Stimulated activated CD8-positive, alpha-beta memory T cell treated with anti-CD3 and anti-CD28 coated beads, Interleukin-4, amount 100 ng/mL, for 24 hours (primary cell): ENCODE data around the gene YJEFN3.
A peak's percentile ranks its signal among the peaks of the same experiment; 100 is the strongest.

Source experiments
- DNase-seq: peaks from one replicate; pipeline ENCODE4 v3.0.0-alpha.2; 2020; ENCODE audit warnings: low read depth

Gene YJEFN3

DNA sequence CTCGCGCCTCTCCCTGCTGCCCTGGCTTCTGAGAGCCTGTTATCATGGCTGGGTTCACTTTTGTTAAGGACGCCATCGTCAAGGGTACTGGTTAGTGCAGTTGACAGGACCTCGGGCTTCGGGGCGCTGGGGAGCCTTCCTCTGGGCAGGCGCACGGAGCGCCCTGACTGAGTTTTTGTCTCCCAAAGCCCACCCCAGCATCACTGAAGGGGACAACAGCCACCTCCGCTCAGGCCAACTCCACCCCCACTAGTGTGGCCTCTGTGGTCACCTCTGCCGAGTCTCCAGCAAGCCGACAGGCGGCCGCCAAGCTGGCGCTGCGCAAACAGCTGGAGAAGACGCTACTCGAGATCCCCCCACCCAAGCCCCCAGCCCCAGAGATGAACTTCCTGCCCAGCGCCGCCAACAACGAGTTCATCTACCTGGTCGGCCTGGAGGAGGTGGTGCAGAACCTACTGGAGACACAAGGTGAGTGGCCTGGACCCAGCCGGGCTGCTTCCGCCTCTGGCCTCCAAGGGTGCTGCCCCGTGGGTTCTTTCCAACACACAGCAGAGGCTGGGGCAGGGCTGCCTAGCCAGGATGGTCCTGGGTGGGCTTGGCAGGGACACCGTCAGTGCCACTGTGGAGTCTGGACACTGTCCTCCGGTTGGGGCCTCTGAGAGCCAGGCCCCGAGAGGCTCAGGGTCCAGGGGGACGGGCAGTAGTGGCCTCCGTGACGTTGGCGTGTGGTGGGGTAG is 30.3 kb upstream of the YJEFN3 start:
- no peak for DNase-seq

DNA sequence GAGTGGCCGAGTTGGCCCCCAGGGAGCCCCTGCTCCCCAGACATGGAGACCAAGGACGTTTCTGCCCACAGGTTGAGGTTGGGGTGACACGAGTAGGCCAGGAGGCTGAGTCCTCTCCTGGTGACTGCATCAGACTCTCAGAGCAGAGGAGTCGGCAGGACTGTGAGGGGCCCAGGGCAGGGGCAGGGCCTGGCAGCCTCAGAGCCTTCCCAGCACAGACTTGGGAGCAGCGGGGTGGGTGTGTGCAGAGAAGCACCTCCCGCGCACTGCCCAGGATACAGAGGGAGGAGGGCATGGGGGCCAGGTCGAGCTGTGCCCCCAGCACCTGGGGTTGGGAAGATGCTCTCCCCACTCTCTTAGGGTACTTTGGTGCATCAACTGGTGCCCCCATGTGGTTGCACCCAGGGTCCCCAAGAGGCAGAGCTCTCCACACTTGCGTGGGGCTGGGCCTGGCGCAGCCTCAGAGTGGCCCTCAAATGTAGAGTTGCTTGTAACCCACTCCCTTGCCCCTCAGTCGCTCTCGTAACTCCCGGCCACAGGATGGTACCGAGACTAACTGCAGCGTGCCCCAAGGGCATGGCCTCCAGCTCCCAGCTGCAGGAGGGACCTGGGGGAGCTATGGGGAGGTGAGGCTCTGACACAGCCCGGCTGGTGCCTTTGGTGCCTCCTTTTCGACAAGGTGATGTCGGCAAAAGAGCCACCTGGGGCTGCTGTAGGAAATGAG is 29.3 kb upstream of the YJEFN3 start:
- DNase-seq: no peak

DNA sequence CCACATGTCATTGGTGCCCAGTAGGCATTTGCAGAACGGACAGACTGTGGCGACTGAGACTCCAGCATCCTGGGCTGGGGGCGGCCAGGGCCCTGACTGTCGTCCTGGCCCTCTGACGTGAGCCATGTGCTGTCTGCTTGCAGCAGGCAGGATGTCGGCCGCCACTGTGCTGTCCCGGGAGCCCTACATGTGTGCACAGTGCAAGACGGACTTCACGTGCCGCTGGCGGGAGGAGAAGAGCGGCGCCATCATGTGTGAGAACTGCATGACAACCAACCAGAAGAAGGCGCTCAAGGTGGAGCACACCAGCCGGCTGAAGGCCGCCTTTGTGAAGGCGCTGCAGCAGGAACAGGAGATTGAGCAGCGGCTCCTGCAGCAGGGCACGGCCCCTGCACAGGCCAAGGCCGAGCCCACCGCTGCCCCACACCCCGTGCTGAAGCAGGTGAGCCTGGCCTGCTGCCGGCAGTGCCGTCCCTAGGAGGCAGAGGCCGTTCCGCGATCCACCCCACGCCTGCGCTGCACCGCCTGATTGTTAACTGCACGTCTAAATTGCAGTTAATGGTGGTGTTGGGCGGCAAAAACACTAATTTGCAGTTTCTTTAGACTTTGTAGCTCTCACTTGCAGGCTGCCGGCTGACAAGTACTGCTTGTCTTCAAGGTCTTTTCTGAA is 27.6 kb upstream of the YJEFN3 start:
- DNase-seq: no peak

DNA sequence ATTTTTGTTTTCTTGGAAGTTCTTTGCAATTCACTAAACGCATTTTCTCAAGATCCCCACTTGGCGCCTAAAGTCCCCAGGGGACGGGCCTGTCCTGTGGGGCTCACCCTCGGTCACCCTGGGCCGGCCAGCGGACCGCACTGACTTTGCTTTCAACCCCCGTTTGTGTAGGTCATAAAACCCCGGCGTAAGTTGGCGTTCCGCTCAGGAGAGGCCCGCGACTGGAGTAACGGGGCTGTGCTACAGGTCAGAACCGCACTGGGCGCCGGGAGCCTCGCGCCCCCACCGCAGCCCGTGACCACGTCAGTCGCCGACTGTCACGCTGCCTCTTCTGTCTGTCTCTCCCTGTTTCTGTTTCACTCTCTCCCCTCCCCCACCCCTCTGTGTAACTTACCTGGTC is 26.9 kb upstream of the YJEFN3 start:
- DNase-seq: no peak

DNA sequence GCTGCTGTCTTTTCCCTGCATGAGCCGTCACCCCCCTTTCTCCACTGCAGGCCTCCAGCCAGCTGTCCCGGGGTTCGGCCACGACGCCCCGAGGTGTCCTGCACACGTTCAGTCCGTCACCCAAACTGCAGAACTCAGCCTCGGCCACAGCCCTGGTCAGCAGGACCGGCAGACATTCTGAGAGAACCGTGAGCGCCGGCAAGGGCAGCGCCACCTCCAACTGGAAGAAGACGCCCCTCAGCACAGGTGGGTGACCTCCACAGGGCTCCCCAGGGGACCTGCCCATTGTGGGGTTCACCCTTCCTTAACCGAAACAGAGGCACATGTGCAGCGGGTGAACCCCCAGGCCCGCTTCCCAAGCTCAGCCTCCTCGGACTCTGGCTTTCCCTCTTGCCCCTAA is 26.4 kb upstream of the YJEFN3 start:
- no peak for DNase-seq

DNA sequence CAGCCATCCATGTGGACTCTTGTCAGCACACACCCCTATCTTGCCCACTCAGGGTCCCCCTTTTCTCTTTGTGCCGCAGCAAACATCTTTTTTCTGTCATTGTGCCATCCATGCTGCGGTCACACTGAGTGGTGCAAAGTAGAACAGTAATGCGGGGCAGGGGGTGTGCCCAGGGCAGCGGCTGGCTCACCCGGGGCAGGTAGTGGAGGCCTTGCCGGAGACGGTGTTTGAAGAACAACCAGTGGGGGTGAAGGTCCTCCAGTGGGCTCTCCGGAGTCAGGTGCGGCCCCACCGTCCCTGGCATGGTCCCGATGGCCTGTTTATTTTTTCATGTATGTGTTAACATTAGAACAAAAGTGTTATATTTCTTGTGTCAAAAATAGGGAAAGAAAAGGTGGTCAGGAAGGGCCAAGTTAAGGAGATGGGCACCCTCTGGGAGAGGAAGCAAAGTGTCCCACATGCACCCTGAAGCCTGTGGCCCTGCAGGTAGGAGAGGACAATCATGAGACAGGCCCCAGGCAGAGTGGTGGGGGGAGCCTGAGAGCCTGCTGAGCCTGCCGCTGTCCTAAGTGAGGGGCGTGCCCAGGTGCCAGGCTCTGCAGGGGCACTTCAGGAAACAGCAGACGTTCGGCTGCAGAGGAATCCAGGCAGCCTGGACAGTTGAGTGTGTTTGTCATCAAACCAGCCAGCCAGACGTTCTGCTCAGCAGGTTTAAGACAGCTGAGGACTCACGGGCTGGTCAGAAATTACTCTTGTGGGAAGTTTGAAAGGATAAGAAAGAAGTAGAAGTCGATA is 25.7 kb upstream of the YJEFN3 start:
- DNase-seq: no peak

DNA sequence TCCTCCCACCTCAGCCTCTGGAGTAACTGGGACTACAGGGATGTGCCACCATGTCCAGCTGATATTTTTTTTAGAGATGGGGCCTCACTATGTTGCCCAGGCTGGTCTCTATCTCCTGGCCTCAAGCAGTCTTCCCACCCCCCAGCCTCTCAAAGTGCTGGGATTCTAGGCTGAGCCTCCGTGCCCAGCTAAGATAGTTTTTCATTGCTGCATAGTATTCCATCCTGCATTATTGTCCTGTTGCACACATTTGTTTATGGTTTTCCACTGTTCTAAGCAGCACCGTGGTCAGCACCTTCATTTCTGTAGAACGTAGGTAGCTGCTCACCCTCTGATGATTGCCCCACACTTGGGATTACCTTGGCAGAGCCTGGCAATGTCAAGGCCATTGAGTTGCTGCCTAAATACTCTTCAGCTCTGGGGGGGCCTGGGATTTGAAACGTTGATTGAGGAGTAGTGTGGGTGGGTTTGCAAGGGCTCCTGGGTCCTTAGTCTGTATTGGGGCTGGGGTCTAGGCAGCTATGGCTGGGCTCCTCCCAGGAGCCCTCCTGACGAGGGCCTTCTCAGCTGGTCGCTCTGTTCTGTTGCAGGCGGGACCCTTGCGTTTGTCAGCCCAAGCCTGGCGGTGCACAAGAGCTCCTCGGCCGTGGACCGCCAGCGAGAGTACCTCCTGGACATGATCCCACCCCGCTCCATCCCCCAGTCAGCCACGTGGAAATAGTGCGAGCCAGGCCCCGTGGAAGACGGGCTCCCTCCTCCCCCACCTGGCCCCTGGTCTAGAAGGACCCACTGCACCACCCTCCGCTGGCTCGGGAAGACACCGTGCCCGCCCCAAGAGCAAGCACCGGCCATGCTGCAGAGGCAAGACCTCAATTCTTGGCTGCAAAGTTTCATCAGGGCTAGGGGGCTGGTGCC is 23.7 kb upstream of the YJEFN3 start:
- no peak for DNase-seq

DNA sequence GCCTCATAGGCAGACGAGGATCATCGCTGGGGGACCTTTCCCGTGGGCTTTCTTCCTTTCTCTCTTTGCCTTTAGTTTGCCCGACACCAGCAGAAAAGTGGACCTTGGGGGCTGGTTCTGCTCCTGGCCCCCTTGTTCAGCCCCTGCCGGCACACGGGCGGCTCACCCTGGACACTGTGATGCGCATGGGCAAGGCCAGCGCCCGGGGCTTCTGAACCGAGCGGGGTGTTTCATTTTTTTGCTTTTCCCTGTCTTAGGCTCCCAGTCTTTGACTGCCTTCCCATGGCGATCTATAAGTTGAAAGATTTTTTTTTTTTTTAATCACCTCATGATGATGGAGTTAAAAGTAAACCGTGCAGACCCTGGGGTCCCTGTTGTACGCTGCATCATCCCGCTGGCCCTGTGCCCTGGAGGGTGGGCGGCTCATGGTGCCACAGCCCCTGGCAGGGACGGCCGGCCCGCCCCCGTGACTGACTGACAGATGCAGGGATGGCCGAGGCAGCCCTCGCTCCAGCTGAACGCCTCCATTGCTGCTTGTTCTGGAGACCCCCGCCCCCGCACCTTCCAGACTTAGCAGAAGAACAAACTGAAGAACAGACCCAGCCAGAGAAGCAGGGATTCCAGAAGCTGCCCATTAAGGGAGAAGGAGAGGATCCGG is 22.9 kb upstream of the YJEFN3 start:
- no peak for DNase-seq

DNA sequence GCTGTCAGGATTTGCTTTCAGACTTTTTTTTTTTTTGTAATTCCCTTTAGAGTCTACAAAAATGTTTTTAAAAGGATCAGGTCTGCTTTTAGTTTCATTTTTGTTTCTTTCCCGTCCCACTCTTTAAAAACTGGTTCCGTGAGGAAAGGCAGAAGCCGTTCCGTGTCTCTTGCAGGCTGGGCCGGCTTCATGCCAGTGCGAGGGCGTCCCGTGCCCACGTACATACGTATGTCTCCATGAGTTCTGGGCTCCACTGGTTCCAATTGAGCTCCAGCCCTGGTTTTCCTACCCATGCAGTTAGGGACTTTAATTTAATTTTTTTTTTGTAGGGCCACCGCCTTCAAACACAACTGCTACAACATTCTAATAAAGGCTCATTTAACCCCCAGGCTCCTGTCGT is 22.1 kb upstream of the YJEFN3 start:
- DNase-seq: no peak

DNA sequence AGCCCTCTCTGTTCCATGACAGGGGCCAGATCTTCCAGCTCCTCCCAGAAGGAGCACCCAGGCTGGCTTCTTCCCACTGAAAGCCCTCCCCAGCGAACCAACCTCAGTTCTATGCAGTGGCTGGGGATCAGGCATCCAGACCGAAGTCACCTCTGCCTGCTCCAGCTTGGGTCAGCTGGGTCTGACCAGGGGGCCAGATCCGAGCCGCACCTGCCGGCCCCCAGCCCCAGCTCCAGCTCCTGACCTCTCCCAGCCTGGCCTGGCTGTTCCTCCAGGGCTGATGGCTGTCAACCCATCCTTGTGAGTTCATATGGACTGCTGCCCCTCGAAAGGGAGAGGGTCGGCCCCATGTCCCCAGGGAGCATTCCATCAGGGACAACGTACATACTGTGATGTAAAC is 21.4 kb upstream of the YJEFN3 start:
- DNase-seq: no peak

DNA sequence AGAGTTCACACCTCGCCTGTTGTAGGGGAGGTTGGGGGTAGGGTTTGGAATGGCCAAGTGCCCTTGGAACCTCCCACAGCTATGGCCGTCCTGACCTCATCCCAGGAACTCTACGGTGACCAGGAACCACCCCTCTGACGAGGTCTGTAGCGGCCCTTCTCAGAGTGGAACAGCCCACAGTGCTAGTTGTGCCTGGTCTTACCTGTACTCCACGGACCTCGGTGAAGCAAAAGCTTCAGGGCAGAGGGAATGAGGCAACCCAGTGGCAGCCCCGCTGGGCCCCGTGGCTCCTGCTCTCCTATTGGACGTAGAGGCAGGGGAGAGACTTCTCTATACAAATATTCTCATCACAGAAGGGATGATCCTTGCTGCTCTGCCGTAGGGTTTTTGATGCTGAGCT is 20.5 kb upstream of the YJEFN3 start:
- no peak for DNase-seq

DNA sequence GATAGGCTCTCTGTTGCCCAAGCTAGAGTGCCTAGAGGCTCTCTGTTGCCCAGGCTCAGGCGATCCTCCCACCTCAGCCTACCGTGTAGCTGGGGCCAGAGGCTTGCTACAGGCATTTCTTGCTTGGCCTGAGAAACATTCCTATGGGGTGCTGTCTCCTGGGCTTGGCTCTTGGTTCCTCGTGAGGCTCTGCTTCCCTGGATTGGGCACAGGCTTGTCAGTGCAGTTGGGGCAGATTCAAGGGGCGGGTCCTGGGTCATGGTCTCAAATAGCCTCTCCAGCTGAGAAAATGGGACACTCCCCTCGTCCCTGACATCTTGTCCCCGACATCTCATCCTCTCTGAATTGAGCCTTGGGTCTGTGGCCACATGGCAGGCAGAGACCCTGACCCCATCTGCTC is 18.3 kb upstream of the YJEFN3 start:
- no peak for DNase-seq

DNA sequence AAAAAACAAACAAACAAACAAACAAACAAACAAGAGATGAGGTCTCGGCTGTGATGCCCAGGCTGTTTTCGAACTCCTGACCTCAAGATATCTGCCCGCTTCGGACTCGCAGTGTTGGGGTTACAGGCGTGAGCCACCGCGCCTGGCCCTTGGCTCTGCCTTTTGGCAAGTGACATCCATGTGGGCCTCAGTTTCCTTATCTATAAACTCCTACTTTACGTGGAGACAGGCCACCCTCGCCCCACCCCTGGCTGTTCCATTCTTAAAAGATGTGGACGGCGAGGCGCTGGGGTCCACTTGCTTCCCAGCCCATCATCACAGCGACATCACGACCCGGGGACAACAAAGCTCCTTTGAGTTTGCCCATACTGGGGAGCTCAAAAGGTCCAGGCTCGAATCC is 15.0 kb upstream of the YJEFN3 start:
- DNase-seq: no peak

DNA sequence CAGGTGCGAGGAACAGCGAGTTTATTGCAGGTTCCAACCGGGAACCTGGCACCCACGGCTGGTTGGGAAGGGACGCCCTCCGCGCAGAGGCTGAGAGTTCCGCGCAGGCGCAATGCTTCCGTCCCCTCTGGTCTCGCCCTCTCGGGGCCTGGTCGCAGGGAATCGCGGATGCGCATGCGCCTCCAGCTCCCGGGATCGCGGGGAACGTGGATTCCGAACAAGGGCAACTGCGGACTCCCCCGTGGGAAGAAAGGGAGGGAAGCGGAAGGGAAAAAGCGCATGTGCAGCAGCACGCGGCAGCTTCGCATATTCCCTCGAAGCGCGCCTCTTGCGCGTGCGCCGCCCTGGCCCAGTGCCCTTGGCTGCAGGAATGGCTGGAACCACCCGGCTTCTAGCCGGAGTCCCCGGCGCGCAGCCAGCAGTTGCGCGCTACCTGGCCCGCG is 14.5 kb upstream of the YJEFN3 start:
- DNase-seq: no peak

DNA sequence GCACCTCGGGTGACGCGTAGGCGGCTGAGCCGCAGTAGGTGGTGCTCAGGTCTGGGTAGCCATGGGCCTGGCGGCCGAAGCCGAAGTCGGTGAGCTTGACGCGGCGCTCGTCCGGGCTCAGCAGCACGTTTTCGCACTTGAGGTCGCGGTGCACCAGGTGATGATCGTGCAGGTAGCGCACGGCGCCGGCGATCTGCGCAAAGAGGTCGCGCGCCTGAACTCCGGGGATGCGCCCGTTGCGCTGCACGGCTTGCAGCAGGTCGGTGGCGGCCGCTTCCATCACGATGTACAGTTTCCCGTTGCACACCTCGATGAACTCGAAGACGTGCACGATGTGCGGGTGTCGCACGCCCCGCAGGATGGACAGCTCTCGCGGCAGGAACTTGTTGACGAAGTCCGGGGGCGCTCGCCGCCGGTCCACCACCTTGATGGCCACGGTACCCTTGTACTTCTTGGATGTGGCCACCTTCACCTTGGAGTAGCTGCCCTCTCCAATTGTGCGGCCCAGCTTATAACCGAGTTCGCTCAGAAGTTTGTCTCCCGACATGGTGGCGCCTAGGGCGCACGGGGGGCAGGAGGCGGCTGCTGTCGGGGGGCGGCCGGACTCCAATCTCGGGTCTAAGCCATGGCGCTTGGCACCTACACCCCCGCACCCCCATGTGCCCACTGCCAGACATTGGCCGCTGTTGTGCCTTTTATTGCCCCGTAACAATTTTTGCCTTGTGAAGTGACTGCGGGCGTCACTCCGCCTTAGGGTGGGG is 13.7 kb upstream of the YJEFN3 start, which contains the start of gene TSSK6:
TSSK6 (minus strand) TSS at position 668 of the 761 bp plus-strand sequence; CDS start at position 547, 121 bp downstream.
- no peak for DNase-seq

DNA sequence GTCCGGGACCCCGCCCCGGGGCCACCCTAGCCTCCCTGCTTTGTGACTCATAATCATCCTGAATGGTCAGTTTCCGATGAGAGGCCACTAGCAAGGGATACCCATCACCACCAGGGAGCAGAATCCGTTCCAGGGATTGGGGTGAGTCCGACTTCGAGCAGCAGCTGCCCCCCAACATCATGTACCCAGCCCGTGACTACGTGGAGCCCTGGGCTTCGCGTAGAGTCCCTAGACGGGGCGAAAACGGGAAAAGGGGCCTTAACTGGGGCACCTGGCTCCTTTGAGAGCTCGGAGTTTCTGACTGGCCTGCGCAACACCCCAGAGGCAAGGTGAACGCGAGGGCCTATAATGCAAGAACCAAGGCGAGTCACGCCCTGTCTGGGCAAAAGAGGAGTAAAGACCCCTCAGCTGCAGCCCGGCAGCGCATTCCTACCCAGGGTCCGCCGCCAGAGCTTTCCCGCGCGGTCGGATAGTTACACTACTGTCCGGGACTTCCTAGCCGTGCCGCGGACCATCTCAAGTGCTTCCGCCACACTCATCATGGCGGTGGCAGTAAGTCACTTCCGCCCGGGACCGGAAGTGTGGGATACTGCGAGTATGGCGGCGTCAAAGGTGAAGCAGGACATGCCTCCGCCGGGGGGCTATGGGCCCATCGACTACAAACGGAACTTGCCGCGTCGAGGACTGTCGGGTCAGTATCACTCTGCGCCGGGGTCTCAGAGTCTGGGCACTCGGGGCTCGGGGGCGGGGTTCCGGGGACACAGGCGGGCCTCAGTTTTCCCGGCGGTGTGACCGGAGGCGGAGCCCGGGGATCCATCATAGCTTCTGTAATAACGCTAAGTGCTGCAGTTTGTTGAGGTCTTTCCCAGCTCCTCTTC is 12.8 kb upstream of the YJEFN3 start, which contains the start of gene NDUFA13:
NDUFA13 (plus strand) TSS at position 584 of the 878 bp plus-strand sequence; CDS start at position 598, 14 bp downstream.
- DNase-seq: peak; percentile 89

DNA sequence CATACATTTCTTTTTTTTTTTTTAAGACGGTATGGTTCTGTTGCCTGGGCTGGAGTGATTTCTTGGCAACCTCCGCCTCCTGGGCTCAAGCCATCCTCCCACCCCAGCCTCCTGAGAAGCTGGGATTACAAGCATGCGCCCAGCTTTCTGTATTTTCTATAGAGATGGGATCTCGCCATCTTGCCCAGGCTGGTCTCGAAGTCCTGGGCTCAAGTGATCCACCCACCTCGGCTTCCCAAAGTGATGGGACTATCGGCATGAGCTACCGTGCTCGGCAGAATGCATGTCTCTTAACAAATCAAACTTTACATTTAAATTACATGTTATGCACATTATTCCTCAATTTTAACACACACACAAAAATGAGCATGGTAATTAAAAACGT is 11.5 kb upstream of the YJEFN3 start:
- no peak for DNase-seq

DNA sequence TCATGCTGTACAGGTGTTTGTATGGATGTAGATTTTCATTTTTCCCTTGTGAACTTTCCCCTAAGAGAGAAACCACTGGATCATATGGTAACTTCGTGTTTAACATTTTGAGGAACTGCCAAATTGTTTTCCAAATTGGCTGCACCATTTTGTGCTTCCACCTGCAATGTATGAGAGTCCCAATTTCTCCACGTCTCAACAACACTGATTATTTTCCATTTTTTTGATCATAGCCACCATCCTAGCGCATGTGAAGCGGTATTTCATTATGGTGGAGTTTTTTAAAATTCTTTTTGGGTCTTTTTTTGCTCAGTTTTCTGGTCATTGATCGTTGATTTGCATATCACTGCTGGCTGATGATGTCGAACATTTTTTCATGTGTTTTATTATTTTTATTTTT is 7.7 kb upstream of the YJEFN3 start:
- no peak for DNase-seq

DNA sequence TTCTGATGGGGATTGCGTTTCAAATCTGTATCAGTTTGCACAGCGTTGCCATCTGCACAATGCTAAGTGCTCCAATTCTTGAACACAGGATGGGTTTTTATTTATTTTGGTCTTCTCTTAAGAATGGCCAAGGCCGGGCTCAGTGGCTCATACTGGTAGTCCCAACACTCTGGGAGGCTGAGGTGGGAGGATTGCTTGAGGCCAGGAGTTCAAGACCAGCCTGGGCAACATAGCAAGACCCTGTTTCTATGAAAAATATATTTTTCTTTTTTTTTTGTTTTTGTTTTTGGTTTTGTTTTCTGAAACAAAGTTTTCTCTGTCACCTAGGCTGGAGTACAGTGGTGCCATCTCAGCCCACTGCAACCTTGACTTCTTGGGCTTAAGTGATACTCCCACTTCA is 5.5 kb upstream of the YJEFN3 start:
- DNase-seq: no peak
